Right renal cortex interstitium (tissue), 3 donors: ENCODE measurements around the gene CWC15. TPM values are rescaled to one million over a fixed set of nuclear protein-coding genes. Genes with fewer than 3 reads are reported as not detected.
"Not testable (repeated sequence)": the region's sequence is repeated elsewhere in the genome, so short reads cannot be mapped to it uniquely, and the experiment has no call there.

Experiments used
- DNase-seq, 3 donors: peaks; one replicate each; pipeline ENCODE4 v3.0.0-alpha.2; 2013; ENCODE audit warnings: low read depth in 3 of 3, low spot score in 2 of 3
- polyA plus RNA-seq, 3 donors: library from polyadenylated mRNA; unstranded; fragments of 120-200 nt; gene quantifications; one replicate each; pipeline ENCODE4 v1.2.1, GENCODE V29; 2013; ENCODE audit not compliant: insufficient read length in 3 of 3

Gene CWC15
- polyA plus RNA-seq, 3 donors: 126 to 134 (median 132) TPM

GRCh38 chr11:94922321-94923003 lies 50.9 kb downstream of the CWC15 start:
- no peak for DNase-seq

- DNase-seq: no peak
Observed at GRCh38 chr11:94920311-94920710, 53.0 kb downstream of the CWC15 start.

DNA sequence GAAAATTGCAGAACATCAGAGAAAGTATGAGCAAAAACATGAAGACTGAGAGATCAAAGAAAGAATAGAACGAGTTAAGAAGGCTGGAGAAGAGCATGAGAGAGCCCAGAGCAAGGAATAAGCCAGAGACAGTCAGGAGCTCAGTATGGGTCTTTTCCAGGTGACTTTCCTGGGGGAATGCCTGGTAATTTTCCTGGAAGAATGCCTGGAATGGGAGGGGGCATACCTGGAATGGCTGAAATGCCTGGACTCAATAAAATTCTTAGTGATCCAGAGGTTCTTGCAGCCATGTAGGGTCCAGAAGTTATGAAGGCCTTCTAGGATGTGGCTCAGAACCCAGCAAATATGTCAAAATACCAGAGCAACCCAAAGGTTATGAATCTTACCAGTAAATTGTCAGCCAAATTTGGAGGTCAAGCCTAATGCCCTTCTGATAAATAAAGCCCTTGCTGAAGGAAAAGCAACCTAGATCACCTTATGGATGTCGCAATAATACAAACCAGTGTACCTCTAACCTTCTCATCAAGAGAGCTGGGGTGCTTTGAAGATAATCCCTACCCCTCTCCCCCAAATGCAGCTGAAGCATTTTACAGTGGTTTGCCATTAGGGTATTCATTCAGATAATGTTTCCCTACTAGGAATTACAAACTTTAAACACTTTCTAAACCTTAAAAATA lies 59.5 kb downstream of the CWC15 start:
- DNase-seq: not testable (repeated sequence)

GRCh38 chr11:94912806-94913205 lies 60.5 kb downstream of the CWC15 start:
- DNase-seq: no peak

Other genes starting within 250 kb of the CWC15 start
- 10 to 100 TPM; 44.4 to 47.7 (median 45.5) TPM for gene AMOTL1, start 205.2 kb downstream of the CWC15 start, polyA plus RNA-seq
- 1 to 10 TPM; 2.0 to 2.2 (median 2.0) TPM for gene KDM4D, start 153 bp upstream of the CWC15 start, polyA plus RNA-seq
- gene KDM4E, start 51.7 kb upstream of the CWC15 start, polyA plus RNA-seq: under 1 TPM; 0.14 to 0.22 (median 0.17) TPM
- not detected for gene KDM4F, start 75.9 kb upstream of the CWC15 start, polyA plus RNA-seq
- 10 to 100 TPM; 68.3 to 72.1 (median 71.6) TPM for gene SRSF8, start 93.4 kb upstream of the CWC15 start, polyA plus RNA-seq
- gene ENDOD1, start 116.3 kb upstream of the CWC15 start, polyA plus RNA-seq: 10 to 100 TPM; 21.8 to 23.0 (median 22.8) TPM